GM12891 (cell line): Measurements from ENCODE around the gene ZNF511.

Experiments
- PAX5 ChIP-seq: IDR thresholded peaks from 2 replicates; pipeline ENCODE4 v1.6.1; 2011; ENCODE audit warnings: low read length, moderate library complexity, mild to moderate bottlenecking; ENCODE audit not compliant: insufficient read depth, severe bottlenecking
- POLR2A ChIP-seq: IDR thresholded peaks from 2 replicates; pipeline ENCODE4 v1.6.1; 2011; ENCODE audit warnings: low read depth, low read length, control low read depth

DNA sequence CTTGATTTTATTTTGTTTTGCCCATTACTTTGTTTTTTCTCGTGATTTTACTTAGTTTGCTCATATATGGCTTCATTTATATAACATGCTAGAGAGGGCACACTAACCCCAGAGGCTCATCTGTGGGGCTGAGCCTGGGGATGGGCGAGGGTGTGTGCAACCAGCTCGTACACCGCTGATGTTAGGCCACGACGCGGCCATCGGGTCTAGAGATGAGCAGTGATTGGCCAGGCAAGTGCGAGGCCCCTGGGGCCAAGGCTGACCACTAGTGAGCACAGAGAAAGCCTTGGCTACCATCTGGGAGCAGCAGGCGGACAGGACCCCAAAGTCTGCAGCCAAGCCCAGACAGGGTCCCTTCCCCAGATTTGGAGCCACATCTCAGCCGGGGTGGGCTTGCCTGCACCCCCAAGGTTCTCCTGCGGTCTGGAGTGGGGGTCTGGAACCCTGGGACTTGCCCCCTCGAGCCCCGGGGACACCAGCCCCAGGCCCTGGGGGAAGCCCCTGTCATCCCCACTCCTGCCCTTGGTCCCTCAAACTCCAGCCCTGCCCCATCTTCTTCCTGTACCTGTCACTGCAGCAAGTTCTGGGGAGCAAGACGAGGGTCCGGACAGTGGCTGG lies 45.4 kb downstream of the ZNF511 start:
- TF ChIP-seq PAX5 (no peak), POLR2A (no peak)
